OCI-M1 (cell line): ENCODE data around the gene CYP26B1.

Source experiments
- DNase-seq: peaks from one replicate; lab custom pipeline; 2025; lab: John Stamatoyannopoulos, UW

CYP26B1 gene

GRCh38 chr2:72141032-72141645 lies 6.5 kb downstream of the CYP26B1 start:
- no peak for DNase-seq

- DNase-seq, result no peak
These were observed 7.1 kb downstream of the CYP26B1 start for GRCh38 chr2:72140621-72140960.

GRCh38 chr2:72139874-72140620 lies 7.6 kb downstream of the CYP26B1 start:
- DNase-seq, result no peak

- DNase-seq, result no peak
These were observed 8.2 kb downstream of the CYP26B1 start for GRCh38 chr2:72139471-72139873.

- no peak for DNase-seq
These were observed 8.7 kb downstream of the CYP26B1 start for GRCh38 chr2:72138921-72139381.

GRCh38 chr2:72138011-72138881 lies 9.4 kb downstream of the CYP26B1 start:
- no peak for DNase-seq

- peak; percentile 67 for DNase-seq
These were observed 10.1 kb downstream of the CYP26B1 start for GRCh38 chr2:72137498-72138010.

GRCh38 chr2:72136933-72137497 lies 10.6 kb downstream of the CYP26B1 start:
- no peak for DNase-seq

GRCh38 chr2:72136331-72136730 lies 11.3 kb downstream of the CYP26B1 start:
- no peak for DNase-seq

- no peak for DNase-seq
These were observed 11.7 kb downstream of the CYP26B1 start for GRCh38 chr2:72135921-72136320.

- no peak for DNase-seq
These were observed 12.5 kb downstream of the CYP26B1 start for GRCh38 chr2:72134997-72135800.

GRCh38 chr2:72134408-72134996 lies 13.2 kb downstream of the CYP26B1 start:
- DNase-seq, result no peak

GRCh38 chr2:72133721-72134407 lies 13.8 kb downstream of the CYP26B1 start:
- DNase-seq, result no peak

- DNase-seq, result no peak
These were observed 14.5 kb downstream of the CYP26B1 start for GRCh38 chr2:72132981-72133720.

GRCh38 chr2:72131916-72132841 lies 15.5 kb downstream of the CYP26B1 start:
- no peak for DNase-seq

GRCh38 chr2:72131371-72131891 lies 16.2 kb downstream of the CYP26B1 start:
- DNase-seq, result no peak

GRCh38 chr2:72130659-72131360 lies 16.9 kb downstream of the CYP26B1 start:
- DNase-seq, result no peak
